Activated T-cell treated with anti-CD3 and anti-CD28 coated beads for 24 hours (primary cell): Measurements from ENCODE around the gene BAG5.

Source experiments
- DNase-seq: peaks from one replicate; pipeline ENCODE4 v3.0.0-alpha.2; 2020; ENCODE audit warnings: low read depth

BAG5 gene

GRCh38 chr14:103546652-103547454, 15.6 kb downstream of the BAG5 start:
- peak; percentile 69 for DNase-seq

DNA sequence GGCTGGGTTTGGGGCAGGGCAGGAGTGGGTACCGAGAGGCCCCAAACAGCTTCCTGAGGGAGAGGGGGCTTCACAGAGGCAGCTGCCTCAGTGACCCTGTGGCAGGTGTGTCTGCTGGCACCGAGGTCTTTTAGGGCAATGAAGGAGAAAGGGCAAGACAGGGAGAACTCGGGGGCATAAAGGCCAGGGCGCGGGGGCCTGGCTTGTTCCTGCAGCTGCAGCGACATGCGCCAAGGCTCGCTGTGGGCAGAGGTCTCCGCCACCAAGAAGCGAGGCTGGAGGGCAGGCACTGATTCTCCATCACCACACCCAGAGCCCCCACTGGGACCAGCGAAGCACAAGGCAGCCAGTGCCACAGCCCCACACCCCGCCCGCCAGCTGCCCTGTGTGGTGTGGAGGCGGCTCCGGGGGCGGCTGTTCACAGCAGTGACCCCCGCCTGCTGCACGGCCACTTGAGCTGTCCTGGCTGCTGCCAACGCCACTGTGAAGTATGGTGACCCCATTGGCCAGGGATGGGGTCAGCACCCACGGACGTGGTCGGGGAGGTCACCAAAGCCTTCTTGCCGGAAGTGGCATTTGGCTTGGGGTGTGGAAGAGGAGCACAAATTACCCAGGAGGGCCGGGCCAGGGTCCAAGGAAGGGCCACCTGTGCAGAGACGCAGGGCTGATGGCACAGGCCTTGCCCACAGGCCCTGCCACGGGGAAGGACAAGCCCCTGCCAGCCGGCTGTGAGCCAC, 16.4 kb downstream of the BAG5 start:
- DNase-seq = no peak

DNA sequence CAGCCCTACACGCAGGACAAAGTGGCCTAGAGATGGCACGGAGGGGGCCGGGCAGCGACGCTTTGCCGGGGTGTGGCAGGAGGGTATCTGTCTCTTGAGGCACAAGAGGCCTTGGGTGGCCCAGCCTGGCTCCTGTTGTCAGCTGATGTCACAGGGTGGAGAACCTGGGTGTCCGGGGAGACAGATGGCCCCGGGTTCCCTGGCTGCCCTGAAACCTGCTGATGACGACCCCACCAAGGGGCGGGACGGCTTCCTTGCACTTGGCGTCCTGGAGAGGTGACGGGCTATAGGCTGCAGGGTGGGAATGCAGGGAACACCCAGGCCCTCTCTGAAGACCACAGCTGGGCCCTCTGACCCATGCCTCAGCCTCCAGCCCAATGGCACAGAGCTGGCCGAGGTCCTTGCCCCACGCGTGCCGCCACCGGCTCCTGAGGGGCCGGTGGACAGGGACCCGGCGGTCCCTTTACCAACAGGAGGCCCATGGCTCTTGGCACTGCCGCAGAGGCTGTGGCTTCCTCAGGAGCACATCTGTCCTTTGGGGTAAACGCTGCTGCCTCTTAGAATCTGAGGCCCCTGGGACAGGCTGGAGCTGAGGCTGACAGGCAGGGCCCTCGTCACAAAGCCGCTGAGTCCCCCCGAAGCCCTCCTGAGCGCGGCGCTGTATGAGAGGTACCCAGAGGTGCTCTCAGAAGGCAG, 17.1 kb downstream of the BAG5 start:
- DNase-seq = no peak

DNA sequence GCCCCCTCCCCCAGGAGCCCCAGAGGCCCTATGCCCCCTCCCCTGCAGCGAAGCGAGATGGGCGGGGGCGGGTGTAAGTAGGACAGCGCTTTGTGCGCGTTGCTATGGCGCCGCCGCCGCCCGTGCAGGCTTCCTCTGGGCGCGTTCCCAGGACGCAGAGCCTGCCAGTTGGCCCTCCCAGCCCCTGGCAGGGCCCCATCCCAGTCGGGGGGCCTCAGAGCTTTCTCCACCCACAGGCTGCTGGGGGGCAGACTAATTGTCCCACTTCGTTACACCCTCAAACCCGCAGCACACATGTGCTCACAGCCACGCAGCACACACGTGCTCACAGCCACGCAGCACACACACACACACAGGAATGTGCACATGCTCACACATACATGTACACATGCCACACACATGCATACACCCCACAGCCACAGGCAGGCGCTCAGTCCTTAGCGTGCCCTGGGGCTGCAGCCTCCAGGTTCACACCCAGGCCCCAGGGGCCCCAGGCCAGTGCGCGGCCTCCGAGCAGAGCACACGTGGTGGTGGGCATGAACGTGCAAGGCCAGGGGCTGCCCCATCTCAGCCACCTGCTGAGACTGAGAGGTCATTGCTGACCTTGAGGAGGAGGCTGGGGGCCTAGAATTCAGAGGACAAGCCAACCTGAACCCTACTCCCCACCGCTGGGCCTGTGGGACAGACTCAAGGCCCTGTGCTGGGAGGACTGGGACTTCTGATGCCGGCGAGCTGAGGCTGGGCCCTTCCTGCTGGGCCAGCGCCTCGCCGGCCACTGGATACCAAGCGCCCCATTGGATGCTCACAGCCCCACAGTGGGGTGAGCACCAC, 17.9 kb downstream of the BAG5 start:
- DNase-seq = no peak

- DNase-seq = no peak
These were observed 18.6 kb downstream of the BAG5 start for GRCh38 chr14:103543721-103544387.

DNA sequence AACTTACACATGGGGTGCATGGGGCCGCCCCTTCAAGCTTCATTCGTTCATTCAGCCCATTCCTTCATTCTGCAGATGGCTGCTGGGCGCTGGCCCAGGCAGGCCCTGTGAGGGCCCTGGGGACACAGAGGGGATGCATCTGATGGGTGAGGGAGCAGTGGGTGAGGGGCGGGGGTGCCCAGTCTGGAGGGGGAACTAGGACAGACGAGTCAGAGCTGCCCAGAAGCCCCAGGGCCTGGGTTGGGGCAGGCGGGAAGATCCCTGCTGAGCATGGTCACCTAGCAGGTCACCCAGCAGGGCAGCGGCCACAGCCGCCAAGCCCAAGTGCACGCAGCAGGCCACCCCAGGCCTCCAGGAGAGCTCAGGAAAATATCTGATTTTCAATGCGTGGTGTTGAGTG, 19.3 kb downstream of the BAG5 start:
- DNase-seq = no peak

DNA sequence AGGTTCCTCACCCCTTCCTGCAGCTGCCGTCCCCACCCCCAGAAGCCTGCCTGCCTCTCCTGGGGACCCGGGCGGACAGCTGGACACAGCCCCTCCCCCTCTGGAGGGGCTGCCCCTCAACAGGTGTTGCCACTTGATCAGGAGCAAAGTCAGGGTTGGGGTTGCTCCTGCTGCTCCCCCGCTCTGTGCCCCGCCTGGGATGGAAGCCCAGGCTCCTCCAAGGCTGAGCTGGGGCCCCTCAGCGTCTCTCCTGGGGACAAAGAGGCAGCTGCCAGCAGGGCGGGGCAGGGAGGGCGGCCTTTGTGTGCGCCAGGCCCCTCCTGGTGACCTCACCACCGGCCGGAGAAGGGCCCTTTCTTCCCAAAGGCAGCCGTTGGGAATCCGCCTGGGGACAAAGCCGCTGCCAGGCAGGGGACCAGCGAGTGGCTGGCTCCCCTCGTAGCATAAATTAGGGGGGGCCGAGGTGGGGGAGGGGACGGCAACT, 19.8 kb downstream of the BAG5 start:
- no peak for DNase-seq

DNA sequence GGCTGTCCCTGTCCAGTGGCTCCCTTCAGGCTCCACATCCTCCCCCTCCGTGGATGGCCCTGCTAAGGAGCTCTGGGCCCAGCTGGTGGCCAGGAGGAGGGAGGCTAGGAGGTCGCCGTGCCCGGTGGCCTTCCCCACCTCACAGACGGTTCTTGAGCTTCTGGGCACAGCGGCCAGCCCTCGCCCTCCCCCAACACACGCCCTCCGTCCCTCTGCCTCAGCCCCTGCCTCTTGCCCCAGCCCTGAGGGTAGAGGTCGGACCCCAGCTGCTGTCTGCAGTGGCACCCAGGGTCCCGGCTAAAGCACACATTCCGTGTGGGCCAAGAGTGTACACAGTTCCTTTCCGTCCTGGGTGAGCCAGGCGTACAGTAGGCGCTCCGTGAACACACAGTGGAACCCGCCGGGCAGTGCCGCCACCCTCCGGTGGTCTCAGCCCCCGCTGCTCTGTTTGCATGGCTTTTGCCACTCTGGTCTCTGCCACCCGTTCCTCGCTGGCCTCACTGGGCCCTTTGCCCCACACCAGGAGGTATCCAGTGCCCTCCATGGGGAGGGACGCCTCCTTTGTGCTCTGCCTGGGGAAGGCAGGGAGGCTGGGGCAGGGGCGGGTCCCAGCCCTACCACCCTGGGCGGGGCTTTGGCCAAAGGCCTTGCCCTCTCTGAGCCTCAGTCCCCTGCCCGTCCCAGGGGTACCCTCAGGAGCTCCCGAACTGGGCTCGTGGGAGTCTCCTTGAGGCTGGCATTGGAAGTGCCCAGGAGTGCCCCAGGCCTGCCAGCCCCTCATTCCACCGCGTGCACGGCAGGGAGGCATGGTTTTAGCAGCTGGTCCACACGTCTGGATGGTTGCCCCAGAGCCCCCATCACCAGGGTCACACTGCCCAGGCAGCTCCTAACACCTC, 20.5 kb downstream of the BAG5 start:
- no peak for DNase-seq

DNA sequence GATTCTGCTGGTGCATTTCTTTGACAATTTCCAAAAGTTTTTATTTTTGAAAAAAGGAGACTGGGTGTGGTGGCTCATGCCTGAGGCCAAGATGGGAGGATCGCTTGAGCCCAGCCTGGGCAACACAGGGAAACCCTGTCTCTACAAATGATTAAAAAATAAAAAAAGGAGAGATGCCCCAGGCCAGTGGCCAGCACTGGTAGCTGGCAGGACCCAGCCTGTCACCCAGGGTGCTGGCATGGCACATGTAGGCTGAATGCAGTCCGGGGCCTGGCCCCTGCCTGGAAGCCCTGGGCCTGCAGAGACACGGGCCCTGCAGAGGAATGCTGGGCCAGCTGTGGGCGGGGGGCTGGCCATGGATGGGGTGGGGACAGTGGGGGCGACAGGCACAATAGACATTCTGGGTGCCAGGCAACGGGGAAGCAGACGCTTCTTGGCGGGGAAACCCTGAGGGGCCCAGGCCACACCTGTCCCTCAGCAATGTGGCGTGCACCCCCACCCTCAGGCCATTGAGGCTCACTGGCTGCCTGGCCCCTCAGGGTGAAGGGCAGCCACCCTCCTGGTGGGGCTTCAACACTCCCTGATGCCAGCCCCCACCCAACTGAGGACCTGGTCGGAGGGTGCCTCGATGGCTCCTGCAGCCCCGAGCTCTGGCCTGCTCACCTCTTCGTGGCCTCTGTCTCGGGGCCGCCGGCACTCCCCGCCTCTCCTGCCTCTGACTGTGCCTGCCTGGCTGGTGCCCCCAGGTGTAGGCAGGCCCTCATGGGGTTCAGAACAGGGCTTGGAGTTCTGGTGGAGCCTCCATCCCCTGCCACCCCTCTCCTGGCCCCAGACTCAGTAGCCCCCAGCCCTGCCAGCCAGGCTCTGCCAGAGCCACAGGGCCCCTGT, 21.4 kb downstream of the BAG5 start:
- no peak for DNase-seq

DNA sequence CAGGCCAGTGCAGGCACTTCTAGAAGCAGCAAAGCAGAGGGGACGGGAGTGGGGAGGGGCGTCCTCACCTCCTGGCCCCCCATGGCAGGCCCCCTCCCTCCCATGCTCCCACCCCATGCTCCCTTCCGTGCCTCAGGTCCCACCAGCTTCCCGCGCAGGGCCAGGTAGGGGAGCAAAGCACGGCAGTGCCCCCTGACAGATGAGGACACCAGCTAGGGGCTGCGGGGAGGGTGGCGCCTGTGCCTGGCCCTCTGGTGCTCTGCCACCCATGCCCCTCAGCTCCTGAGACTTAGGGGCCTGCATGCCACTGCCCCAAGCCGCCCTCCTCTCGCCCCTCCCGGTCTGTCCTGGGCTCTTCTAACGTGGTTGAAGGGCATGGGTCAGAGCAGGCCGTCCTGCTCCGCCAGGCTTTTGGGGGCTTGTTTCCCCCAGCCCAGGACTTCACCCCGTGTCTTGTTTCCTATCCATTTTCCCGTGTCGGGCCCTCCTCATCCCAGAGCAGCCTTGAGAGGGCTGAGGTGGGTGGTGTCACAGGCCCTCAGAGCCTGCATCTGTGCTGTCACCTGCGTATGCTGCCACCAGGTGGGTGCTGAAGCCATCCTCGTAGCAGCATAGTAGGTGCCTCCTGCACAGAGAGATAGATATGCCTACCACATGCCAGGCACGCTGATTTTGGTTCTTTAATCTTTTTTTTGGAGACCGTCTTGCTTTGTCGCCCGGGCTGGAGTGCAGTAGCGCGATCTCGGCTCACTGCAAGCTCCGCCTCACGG, 23.2 kb downstream of the BAG5 start:
- DNase-seq = no peak

GRCh38 chr14:103538291-103539055, 24.0 kb downstream of the BAG5 start:
- DNase-seq = no peak

GRCh38 chr14:103537175-103537990, 25.1 kb downstream of the BAG5 start:
- DNase-seq = no peak

DNA sequence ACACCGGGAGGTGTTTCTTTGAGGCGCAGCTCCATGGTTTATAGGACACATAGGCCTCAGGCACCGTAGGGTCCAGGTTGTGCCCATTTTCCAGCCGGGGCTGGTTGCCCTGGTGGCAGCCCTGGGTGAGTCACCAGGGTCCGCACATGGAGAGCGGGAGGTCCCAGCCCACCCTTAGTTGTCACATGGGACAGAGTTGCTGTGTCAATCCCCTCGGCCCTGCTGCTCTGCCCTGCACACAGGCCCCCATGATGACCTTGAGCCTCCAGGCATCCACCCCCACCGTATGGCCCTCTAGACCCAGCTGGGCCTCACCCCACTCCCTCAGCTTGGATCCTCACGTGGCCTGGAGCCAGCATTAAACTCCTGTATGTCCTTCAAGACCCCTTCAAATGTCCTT, 25.8 kb downstream of the BAG5 start:
- DNase-seq = no peak

DNA sequence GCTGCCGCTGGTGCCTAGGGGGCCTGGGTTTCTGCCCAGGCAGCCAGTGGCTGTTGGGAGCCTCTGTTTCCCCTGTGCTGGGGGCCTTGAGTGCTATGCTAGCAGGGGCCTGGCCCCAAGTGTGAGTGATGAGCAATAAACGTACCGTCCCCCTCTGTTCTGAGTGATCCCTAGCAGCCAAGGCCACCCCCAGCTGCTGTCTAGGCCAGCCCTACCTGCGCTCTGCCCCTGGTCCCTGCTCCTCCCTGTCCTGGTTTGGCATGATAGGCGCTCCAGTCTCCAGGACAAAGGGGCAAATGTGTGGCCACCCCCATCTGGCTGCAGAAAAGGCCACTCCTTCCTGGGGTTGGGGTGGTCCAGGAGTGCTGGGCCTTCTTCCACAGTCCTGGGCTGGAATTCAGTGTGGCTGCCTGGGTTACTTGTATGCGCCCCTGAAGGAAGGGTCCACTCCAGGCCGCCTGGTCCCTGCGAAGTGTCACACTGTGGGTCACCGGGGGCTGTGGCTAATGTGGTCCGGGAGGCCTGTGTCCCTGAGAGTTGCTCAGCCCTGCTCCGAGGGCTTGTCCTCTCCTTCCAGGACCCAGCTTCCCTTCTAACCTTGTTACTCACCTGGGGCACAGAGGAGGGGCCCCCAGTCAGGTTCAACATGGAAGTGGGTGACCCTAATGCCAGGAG, 26.4 kb downstream of the BAG5 start:
- no peak for DNase-seq

GRCh38 chr14:103535081-103535890, 27.2 kb downstream of the BAG5 start:
- DNase-seq = no peak
